Dendritic cell treated with granulocyte-macrophage colony-stimulating factor and Interleukin-4, amounts not matched to agents 40 ng/mL and 50 ng/mL, for 4 days (primary cell): ENCODE measurements around the gene RALGAPB.

Experiments used
- H3K27ac Mint-ChIP-seq: one replicate; pipeline ENCODE4 v1.8.0; 2022; ENCODE audit warnings: mild to moderate bottlenecking, mixed read lengths
- H3K27me3 Mint-ChIP-seq: one replicate; pipeline ENCODE4 v1.8.0; 2022; ENCODE audit warnings: mild to moderate bottlenecking, mixed read lengths
- H3K36me3 Mint-ChIP-seq: one replicate; pipeline ENCODE4 v1.8.0; 2022; ENCODE audit warnings: low read depth, mixed read lengths
- H3K4me1 Mint-ChIP-seq: one replicate; pipeline ENCODE4 v1.8.0; 2022; ENCODE audit warnings: low read depth, mixed read lengths
- H3K4me3 Mint-ChIP-seq: one replicate; pipeline ENCODE4 v1.8.0; 2022; ENCODE audit warnings: mild to moderate bottlenecking, moderate library complexity, mixed read lengths
- H3K9me3 Mint-ChIP-seq: one replicate; pipeline ENCODE4 v1.8.0; 2022; ENCODE audit warnings: mixed read lengths
- intact Hi-C: fragments of 100-400 bp; cut with micrococcal nuclease; formaldehyde crosslinking; loops from one replicate; pipeline ENCODE4 v1.15.0; 2022

Gene RALGAPB

DNA sequence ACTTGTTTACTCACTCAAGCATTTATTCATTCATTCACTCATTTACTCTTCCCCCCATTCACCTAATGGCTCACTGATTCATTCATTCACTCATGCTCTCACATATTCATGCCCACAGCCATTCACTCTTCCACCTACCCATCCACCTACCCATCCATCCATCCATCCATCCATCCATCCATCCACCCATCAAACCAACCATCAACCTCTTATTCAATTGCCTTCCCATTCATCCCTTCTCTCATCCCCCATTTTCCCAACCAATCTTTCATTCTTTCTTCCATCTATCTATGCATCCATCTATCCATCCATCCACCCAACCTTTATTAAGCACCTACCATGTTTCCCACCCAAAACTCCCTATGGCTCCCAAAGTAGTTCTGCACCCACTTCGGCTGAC, 127.4 kb downstream of the RALGAPB start:
- no peaks in the 10 kb centered on the region for H3K9me3 Mint-ChIP-seq
- H3K4me3 Mint-ChIP-seq: no peak overlapping the region
- no peaks in the 10 kb centered on the region for H3K36me3 Mint-ChIP-seq
- intact Hi-C loops: no loop called here
- H3K27me3 Mint-ChIP-seq: peaks cover 64% of the 10 kb centered on the region
- H3K27ac Mint-ChIP-seq: no peak overlapping the region
- H3K4me1 Mint-ChIP-seq: peaks cover 6% of the 10 kb centered on the region

DNA sequence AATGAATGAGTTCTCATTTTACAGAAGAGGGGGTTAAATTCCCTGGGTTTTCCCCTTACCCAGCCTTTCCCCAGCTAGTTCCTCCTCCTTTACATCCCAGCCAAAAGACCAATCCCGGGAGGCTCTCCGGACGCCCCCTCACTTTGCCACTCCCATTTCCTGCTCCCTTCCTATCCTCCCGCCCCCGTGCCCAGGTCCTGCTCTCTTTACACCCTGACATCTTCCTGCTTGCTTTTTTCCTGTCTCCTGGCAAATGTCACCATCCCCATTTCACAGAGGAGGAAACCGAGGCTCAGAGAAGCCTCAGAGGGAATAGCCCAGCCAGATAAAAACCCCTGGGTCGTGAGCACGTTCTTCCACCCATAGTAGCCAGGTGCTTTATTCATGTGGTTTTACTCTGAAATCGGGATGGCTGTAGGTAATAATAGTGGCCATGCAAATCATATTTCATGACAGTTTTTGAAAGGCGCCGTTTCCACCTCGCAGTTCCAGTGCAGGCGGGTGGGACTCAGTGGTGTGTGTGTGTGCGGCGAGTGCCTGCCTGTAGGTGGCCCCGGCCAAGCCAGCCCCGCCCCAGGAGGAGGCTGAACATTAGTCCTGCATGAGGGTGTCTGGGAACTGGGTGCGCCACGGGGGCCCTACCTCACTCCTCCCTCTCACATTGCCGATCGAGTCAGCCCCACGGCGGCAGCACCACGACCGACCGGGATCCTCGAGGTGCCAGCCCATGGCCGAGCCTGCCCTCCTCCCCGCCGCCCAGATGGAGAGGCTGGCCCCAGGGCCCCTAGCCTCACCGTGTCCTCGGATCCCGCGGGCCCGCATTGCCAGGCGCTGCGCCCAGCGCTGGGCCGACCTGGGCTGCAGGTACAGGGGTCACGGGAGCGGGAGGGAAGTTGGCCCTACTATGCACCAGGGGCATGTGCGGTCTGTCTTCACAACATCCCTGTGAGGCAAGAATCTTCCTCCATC, 128.9 kb downstream of the RALGAPB start, which contains the start of gene ARHGAP40:
ARHGAP40 (plus strand) TSS at position 594 of the 969 bp plus-strand sequence.
- Mint-ChIP-seq H3K4me3 (no peak within 1 kb of the TSS), H3K4me1 (peaks cover 6% of the 10 kb centered on the region), H3K27ac (no peak within 1 kb of the TSS), H3K9me3 (no peaks in the 10 kb centered on the region), H3K27me3 (peaks cover 67% of the 10 kb centered on the region), H3K36me3 (no peaks in the 10 kb centered on the region)
- intact Hi-C loops: no loop called here

DNA sequence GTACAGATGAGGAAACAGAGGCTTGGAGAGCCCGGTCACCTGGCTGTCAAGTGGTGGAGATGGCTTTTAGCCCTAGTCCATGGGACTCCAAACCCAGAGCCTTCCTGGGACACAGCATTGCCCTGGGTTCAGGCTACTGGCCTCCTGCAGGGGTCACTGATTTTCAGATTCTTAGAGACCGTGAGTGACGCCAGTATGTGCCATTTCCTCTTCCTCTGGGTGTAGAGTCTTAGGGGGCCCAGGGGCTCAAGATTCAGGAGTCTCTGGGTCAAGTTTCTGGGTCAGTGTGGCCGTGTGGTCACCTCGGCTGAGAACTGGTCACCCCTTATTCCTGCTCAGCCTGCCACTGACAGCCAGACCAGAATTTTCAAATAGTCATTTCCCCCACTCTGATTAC, 129.5 kb downstream of the RALGAPB start:
- Mint-ChIP-seq H3K9me3 (no peaks in the 10 kb centered on the region), H3K27ac (no peak overlapping the region), H3K36me3 (no peaks in the 10 kb centered on the region), H3K4me3 (no peak overlapping the region), H3K4me1 (peaks cover 6% of the 10 kb centered on the region), H3K27me3 (peaks cover 66% of the 10 kb centered on the region)
- intact Hi-C loops: no loop called here

DNA sequence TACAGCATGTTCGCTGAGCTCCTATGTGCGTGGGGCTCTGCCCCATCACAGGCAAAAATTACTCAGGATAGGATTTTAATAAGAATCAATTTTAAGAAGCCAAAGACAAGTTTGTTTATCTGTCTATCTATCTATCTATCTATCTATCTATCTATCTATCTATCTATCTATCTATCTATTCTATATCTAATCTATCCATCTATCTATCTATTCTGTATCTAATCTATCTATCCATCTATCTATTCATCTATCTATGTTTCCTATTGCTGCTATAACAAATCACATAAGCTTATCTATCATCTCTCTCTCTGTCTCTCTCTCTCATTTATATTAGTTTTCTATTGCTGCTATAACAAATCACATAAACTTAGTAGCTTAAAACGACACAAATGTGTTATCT, 130.6 kb downstream of the RALGAPB start:
- no peaks in the 10 kb centered on the region for H3K36me3 Mint-ChIP-seq
- no peak overlapping the region for H3K27ac Mint-ChIP-seq
- no peak overlapping the region for H3K4me3 Mint-ChIP-seq
- intact Hi-C loops: no loop called here
- peaks cover 62% of the 10 kb centered on the region for H3K27me3 Mint-ChIP-seq
- peaks cover 6% of the 10 kb centered on the region for H3K4me1 Mint-ChIP-seq
- H3K9me3 Mint-ChIP-seq: no peaks in the 10 kb centered on the region

DNA sequence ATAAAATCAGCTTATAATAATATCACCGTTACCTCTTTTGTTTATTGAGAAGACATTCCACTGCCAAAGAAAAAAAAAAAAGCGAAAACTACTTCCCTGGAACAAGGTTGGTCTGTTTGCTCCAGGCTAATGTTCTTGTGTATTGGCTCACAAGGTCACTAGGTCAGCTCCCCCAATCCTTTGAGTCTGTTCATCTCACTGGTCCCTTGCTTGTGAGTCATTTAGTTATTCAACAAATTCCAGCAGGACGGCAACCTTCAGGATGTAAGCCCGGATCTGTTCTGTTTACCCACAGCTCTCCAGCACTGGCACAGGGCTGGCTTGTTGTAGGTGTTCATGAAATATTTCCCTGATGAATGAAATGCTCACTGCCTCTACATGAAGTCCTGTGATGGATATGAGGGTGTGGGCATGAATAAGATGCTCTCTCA, 132.2 kb downstream of the RALGAPB start:
- Mint-ChIP-seq H3K4me3 (no peak overlapping the region), H3K9me3 (no peaks in the 10 kb centered on the region), H3K4me1 (peaks cover 6% of the 10 kb centered on the region), H3K27ac (no peak overlapping the region), H3K27me3 (peaks cover 56% of the 10 kb centered on the region), H3K36me3 (no peaks in the 10 kb centered on the region)
- intact Hi-C loops: no loop called here

DNA sequence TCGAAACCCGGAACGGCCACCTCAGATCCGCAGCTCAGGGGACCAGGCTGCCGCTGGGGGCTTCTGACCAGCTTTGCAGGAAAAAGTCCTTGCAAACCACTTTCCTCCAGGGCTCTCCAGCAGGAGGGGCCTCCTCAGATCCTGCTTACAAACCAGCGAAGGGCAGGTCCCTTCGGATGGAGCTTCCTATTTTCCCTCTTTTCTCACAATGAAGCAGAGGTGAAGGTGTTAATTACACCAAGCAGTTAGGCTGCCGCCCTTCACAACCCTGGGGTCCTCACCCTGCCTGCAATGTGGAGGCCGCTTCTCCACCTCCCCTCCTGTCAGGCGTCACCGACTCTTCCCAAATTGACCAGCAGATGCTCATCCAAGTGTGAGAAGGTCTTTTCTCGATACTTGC, 134.7 kb downstream of the RALGAPB start:
- peaks cover 36% of the 10 kb centered on the region for H3K27me3 Mint-ChIP-seq
- no peaks in the 10 kb centered on the region for H3K36me3 Mint-ChIP-seq
- no peak overlapping the region for H3K27ac Mint-ChIP-seq
- no peaks in the 10 kb centered on the region for H3K9me3 Mint-ChIP-seq
- intact Hi-C loops: no loop called here
- H3K4me1 Mint-ChIP-seq: no peaks in the 10 kb centered on the region
- H3K4me3 Mint-ChIP-seq: no peak overlapping the region

DNA sequence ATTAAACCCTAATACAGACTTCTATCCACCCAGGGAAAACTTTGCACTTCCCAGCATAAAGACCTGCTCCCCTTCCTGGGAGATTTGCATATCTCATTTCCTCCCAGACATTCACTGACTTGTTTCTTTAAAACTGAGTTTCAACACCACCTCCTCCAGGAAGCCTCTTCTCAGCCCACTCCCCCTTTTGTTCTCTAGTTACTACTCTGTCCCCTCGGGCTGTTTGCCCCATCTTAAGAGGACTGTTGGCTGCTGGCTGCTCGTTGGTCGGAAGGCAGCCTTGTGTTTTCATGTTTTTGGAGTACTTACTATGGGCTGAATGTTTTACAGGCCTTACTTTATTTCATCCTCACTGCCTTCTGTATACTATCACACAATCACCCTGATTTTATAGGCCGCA, 135.5 kb downstream of the RALGAPB start:
- Mint-ChIP-seq H3K9me3 (no peaks in the 10 kb centered on the region), H3K27ac (no peak overlapping the region)

DNA sequence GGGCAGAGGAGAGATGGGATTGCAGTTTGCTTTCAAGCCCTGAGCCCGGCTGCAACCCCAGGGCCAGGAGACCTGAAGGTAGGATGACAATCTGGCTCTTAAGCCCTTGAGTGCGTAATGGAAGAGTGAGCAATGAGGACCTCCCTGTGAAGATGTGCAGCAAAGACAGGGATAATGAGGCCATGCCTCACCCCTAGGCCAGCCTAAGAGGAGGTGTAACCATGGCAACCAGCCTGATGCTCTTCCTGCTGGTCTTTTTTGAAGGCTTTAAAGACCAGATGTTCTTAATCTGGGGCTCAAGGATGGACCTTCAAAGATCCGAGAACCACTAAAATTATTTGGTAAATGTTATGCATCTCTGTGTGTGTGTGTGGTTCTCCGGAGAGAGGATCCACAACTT, 137.2 kb downstream of the RALGAPB start:
- no peaks in the 10 kb centered on the region for H3K36me3 Mint-ChIP-seq
- no peak overlapping the region for H3K4me3 Mint-ChIP-seq
- intact Hi-C loops: no loop called here
- H3K4me1 Mint-ChIP-seq: no peaks in the 10 kb centered on the region
- peaks cover 20% of the 10 kb centered on the region for H3K27me3 Mint-ChIP-seq
- H3K9me3 Mint-ChIP-seq: no peaks in the 10 kb centered on the region
- H3K27ac Mint-ChIP-seq: no peak overlapping the region

More for the DNA sequence above, 135.5 kb downstream of the RALGAPB start:
- Mint-ChIP-seq H3K27me3 (peaks cover 30% of the 10 kb centered on the region), H3K4me3 (no peak overlapping the region), H3K36me3 (no peaks in the 10 kb centered on the region), H3K4me1 (no peaks in the 10 kb centered on the region)
- intact Hi-C loops: no loop called here

DNA sequence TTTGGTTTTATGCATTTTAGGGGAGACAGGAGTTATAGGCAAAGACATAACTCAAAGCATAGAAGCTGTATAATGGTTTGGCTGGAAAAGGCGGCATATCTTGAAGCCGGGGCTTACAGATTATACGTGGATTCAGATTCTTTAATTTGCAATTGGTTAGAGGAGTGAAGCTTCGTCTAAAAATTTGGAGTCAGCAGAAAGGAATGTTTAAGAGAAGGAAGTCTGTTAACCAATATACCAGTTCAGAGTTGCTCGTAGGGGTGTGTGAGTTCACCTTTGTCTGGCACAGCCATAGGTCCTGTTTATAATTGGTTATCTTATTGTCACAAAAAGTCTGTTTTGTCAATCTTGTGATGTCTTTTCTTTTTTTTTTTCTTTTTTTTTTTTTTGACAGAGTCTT, 137.9 kb downstream of the RALGAPB start:
- intact Hi-C loops: no loop called here
- H3K4me1 Mint-ChIP-seq: no peaks in the 10 kb centered on the region
- no peaks in the 10 kb centered on the region for H3K36me3 Mint-ChIP-seq
- no peak overlapping the region for H3K4me3 Mint-ChIP-seq
- peaks cover 16% of the 10 kb centered on the region for H3K27me3 Mint-ChIP-seq
- H3K27ac Mint-ChIP-seq: no peak overlapping the region
- no peaks in the 10 kb centered on the region for H3K9me3 Mint-ChIP-seq

DNA sequence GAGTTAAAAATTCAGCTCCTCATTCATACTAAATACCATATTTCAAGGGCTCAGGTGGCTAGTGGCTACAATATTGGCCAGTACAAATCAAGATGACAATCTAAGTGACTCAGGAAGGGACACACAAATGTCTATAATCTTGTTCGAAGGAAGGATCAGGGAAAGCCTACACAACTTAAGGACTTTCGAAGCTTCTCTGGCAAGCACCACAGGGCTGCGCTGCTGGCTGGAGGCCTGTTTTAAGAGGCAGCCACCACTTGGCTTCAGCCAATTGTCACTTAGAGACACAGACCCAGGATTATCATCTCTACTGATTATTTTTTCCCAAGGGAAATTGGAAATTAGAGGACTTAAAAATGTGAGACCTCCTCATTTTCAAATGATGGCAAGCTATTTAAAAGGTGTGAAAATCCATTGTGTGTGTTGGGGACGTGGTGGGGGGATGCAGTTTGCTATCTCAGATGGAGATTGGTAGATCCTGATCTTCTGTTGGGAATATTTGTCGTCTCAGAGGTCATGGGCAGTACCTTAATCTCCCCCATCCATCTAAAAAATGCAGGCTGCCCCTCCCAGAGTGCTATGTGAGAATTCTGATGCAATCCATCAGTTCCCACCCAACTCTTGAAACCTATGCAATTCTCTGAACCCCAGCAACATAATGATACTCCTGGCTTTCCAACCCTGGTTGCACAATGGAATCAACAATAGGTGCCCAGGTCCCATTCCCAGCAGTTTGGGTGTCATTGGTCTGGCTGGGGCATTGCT, 140.3 kb downstream of the RALGAPB start:
- H3K36me3 Mint-ChIP-seq: no peaks in the 10 kb centered on the region
- H3K4me1 Mint-ChIP-seq: no peaks in the 10 kb centered on the region
- no peak overlapping the region for H3K27ac Mint-ChIP-seq
- H3K4me3 Mint-ChIP-seq: no peak overlapping the region
- intact Hi-C loops: no loop called here
- peaks cover 10% of the 10 kb centered on the region for H3K27me3 Mint-ChIP-seq
- H3K9me3 Mint-ChIP-seq: no peaks in the 10 kb centered on the region

DNA sequence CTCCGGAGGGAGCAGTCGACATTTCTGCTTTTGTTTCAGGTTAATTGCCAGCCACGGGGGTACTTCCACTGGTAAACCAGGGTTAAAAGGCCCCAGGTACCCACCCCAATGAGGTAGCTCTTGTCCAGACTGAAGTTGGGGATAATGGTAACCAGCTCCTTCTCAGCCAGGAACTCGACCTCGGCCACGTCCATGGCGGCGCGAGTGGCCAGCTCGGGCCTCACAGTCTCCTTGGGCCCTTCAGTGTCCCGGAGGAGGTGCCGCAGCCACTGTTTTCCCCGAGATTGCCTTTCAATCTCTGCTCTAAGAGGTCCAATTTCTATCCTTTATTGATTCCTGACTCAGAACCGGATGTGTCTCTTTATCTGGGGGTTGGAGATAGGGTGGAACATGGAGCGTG, 142.6 kb downstream of the RALGAPB start:
- no peak overlapping the region for H3K27ac Mint-ChIP-seq
- peaks cover 14% of the 10 kb centered on the region for H3K27me3 Mint-ChIP-seq
- H3K4me3 Mint-ChIP-seq: no peak overlapping the region
- no peaks in the 10 kb centered on the region for H3K4me1 Mint-ChIP-seq
- no peaks in the 10 kb centered on the region for H3K9me3 Mint-ChIP-seq
- H3K36me3 Mint-ChIP-seq: no peaks in the 10 kb centered on the region
- intact Hi-C loops: no loop called here

DNA sequence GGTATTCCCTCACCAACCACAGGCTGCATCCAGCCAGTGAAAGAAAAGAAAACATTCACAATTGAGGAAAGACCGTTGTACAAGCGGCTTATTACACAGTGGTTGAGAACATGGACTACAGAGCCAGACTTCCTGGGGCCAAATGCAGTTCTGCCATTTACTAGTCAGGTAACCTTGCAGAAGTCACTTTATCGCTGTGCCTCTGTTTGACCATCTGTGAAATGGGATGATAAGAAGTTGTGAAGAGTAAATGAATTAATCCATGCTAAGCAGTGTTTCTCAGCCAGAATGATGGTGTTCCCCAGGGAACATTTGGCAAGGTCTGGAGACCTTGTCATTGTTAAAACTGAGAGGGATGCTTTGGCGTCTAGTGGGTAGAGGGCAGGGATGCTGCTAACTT, 143.8 kb downstream of the RALGAPB start:
- Mint-ChIP-seq H3K9me3 (no peaks in the 10 kb centered on the region), H3K4me1 (no peaks in the 10 kb centered on the region), H3K36me3 (no peaks in the 10 kb centered on the region), H3K4me3 (no peak overlapping the region), H3K27me3 (peaks cover 18% of the 10 kb centered on the region), H3K27ac (no peak overlapping the region)
- intact Hi-C loops: no loop called here

DNA sequence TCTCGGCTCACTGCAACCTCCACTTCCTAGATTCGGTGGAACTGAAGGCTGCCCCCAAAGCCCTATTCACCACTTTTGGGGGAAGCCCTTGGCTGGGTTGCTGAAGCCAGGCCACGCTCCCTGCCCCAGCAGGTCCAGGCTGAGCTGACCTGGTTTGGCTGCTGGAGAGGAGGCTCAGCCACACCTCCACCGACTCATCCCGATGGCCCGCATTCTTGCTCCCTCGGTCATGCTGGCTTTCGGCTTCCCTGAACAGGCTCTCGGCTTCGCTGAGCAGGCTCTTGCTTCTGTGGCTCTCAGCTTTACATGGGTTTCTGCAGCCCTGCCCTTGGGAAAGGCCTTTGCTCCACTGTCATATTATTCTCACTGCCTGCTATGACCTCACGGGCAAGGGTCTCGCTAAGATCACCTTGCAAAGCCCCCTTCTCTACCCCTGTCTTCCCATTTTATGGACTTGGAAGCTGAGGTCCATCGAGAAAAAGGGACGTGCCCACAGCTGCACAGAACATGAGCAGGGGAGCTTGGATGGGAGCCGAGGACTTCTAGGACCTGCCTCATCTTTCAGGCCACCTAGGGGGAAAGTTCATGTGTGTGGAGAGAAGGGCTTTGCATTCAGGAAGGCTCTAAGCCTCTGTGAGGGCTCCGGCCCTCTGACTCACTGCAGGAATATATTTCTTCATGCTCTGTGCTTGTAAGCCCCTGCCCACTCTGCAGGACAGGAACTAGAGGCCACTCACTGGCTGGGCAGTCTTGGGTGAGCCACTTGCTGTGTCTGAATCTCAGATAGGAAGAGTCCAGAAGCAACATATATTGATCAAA, 144.6 kb downstream of the RALGAPB start:
- Mint-ChIP-seq H3K36me3 (no peaks in the 10 kb centered on the region), H3K4me3 (no peak overlapping the region), H3K9me3 (no peaks in the 10 kb centered on the region), H3K27ac (no peak overlapping the region), H3K4me1 (no peaks in the 10 kb centered on the region), H3K27me3 (peaks cover 18% of the 10 kb centered on the region)
- intact Hi-C loops: no loop called here

DNA sequence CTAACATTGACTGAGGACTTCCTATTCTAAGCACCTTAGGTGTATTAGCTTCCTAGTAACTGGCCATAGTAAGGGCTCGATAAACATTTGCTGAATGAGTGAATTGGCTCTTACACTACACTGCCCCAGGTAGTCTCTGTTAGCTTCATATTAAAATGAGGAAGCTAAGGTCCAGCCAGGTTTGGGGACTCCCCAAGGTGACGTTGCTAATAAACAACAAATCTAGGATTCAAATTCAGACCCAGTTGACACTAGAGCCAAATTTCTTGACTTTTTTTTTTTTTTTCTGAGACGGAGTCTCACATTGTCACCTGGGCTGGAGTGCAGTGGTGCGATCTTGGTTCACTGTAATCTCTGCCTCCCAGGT, 145.2 kb downstream of the RALGAPB start:
- Mint-ChIP-seq H3K27ac (no peak overlapping the region), H3K36me3 (no peaks in the 10 kb centered on the region), H3K4me1 (no peaks in the 10 kb centered on the region), H3K9me3 (no peaks in the 10 kb centered on the region), H3K27me3 (peaks cover 19% of the 10 kb centered on the region), H3K4me3 (no peak overlapping the region)
- intact Hi-C loops: no loop called here
